AG09319 (cell line): ENCODE data around the gene ATP6V1F.

Experiments
- DNase-seq: peaks from one replicate; pipeline ENCODE4 v3.0.0-alpha.2; 2010; ENCODE audit warnings: low read depth; ENCODE audit errors: extremely low read depth
- CTCF ChIP-seq: IDR thresholded peaks from 2 replicates; pipeline ENCODE4 v1.5.1; 2011; ENCODE audit warnings: low read depth, mild to moderate bottlenecking, inconsistent platforms, low read length, moderate library complexity

Gene ATP6V1F

GRCh38 chr7:128902761-128903585 is 40.3 kb downstream of the ATP6V1F start:
- no peak for TF ChIP-seq CTCF
- DNase-seq: no peak

- DNase-seq: no peak
- TF ChIP-seq CTCF: no peak
Observed at GRCh38 chr7:128903621-128904361, 41.1 kb downstream of the ATP6V1F start.

- TF ChIP-seq CTCF: peak; percentile 51
- DNase-seq: peak; percentile 4
Observed at GRCh38 chr7:128904381-128905197, 41.9 kb downstream of the ATP6V1F start.

- no peak for TF ChIP-seq CTCF
- no peak for DNase-seq
Observed at GRCh38 chr7:128906001-128906765, 43.5 kb downstream of the ATP6V1F start.

GRCh38 chr7:128906766-128907559 is 44.3 kb downstream of the ATP6V1F start:
- DNase-seq: no peak
- TF ChIP-seq CTCF: no peak

GRCh38 chr7:128908750-128909624 is 46.3 kb downstream of the ATP6V1F start:
- TF ChIP-seq CTCF: no peak
- DNase-seq: no peak
